Fibroblast of upper back skin (primary cell): Measurements from ENCODE around the gene TMEM95.
"Not testable (repeated sequence)": the region's sequence is repeated elsewhere in the genome, so short reads cannot be mapped to it uniquely, and the experiment has no call there.

ENCODE experiments used
- DNase-seq: peaks from one replicate; pipeline ENCODE4 v3.0.0-alpha.2; 2013

TMEM95 gene

DNA sequence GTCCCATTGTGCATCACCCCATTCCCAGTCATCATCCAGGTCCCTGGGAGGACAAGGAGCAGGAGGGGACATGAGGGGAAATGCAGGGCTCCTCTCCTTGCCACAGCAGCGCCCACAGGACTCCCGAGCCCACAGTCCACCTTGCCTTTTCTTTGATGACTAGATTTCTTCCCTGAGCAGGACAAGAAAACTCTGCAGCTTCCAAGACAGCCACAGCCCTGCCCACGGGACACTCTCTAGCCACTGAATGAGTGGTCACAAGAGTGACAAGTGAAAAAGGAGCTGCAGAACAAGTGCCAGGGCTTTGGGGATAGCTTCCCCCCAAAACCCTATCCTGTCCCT lies 30.5 kb upstream of the TMEM95 start:
- DNase-seq = no peak

DNA sequence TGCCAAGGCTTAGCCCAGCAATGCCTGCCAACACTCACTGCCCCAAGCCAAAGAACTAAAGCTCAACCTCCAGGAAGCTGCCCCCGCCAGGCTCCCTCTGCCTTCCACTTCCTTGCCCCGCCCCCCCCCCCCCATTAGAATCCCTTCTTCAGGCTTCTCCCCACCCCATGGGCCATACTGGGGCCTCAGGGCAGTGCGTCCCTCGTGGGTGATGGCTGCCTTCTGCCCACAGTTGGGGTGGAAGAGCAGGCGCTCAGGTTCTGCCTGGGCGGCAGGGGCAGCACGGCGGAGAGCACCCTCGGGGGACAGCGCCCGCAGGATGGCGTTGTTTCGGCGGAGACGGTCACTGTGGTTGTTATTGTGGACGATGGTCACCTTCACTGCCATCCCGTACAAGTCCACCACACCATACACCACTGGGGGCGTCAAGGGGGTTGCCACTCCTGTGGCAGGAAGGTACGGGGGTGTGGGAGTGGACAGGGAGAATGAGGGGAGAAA lies 29.9 kb upstream of the TMEM95 start:
- DNase-seq = no peak

DNA sequence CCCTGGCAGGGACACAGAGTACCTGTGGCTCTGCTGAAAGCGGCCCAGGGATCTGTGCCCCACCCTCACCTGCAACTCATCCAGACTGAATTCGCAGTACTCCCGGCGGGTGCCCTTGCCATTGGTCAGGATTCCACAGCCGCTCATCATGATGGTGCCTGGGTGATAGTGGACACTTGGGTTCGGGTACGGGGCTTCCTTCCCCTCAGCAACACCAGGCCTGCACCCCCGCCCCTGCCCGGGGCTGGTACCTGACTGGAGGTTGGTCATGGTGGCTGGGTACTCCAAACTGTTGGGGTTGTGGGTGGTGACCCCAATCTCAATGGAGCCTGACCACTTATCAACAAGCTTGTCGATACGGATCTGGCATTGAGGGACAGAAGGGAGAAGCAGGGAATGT lies 28.8 kb upstream of the TMEM95 start:
- DNase-seq = no peak

DNA sequence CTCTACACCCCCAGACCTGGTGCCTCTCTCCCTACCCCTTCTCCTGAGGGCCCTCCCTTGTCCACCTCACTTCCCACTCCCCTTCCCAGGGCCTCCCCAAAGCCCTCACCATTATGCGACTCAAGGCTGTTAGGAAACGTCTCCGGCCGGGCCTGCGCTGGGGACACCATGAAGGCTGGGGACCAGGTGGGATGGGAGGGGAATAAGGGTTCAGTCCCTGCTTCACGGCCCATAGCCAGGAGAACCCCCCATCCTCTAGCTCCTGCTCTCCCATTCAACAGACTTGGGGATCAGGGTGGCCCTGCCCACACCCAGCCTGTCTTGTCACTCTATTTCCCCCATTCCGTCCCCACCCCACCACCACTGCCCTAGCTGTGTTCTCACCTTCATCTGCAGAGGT lies 27.9 kb upstream of the TMEM95 start:
- DNase-seq = no peak

DNA sequence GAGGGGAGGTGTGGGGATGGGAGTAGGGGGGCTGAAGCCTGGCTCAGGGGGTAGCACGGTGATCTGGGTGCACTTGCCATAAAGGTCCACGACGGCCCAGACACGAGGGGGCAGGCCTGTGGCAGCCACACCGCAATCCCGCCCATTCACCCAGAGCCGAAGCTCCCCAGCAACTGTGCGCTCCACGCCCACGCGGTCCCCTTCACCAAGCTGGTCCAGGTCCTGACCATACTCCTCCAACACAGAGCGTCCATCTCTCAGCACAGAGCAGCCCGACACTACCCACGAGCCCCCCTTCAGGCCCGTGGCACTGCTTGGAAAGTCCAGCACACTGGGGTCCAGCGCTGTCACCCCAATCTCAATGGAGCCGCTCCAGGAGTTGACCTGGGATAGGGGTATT lies 27.5 kb upstream of the TMEM95 start:
- DNase-seq = no peak

DNA sequence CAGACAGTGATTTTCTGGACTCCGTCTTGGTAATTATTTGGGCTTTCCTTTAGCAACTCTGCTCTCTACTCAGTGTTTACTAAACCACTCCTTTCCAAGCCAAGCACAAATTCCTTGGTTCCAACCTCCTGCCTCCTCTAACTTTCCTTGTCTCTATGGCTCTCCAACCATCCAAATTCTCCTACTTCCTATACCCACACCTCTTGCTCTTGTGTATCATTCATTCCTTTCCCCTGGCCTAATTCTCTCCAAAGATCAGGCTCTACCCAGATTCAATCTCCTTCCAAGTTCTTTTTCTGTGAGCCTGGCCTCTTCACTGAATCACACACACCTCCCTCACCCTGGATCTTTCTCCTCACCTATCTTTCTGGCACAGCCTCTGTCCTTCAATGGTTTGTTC lies 26.9 kb upstream of the TMEM95 start:
- no peak for DNase-seq

DNA sequence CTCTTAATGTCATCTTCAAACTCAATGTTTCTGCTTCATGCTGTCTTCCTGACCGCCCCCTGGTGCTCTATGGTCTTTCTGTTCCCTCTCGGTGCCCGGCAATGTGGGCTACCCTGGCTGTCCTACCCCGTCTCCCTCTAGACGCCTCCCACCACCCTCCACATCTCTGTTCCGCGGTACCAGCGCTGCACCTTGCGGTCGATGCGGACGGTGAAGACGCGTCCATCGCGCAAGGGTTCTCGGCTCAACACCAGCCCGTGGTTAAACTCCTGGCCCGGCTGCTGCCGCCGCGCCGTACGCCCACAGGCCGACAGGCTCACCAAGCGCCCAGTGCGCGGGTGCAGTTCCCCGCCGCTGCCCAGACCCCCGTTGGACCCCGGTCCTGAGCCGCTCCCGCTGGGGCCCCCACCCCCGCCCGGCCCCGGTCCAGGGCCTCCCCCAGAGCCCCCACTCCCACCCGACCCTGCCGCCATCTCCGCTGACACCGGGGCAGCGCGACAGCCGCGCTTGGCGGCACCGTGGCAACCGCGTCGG lies 26.0 kb upstream of the TMEM95 start, which contains the start of gene NEURL4:
Gene NEURL4, minus strand, starts transcription at position 496 of the 534 bp plus-strand sequence. Its CDS starts 23 bp downstream, at position 473.
- DNase-seq = no peak

DNA sequence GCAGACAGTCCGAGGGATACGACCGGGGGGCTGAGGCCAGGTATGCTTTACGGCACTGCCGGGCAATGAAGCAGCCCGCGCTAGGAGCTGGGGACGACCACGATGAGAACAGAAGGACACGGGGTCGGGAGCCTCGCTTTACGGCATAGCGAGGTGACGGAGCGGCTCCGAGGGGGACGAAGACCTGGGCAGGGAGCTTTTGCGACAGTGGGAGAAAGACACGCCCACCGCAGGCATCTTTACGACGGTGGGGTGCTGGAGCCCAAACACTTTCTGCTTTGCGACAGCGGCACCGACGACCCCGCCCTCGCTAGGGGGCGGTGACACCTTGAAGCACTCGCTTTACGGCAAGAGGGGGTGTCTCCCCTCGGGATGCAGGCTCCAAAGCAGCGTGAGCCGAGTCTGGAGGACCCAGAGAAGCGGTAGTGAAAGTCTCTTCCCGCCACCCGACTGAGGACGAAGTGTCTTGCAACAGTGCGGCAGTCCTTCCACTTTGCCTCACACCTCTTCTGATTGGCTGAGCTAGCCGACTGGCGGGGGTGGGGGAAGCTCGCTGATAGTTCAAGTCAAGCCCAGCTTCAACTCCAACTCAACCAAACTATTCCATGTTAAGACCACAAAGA lies 25.5 kb upstream of the TMEM95 start:
- DNase-seq = peak; percentile 99

DNA sequence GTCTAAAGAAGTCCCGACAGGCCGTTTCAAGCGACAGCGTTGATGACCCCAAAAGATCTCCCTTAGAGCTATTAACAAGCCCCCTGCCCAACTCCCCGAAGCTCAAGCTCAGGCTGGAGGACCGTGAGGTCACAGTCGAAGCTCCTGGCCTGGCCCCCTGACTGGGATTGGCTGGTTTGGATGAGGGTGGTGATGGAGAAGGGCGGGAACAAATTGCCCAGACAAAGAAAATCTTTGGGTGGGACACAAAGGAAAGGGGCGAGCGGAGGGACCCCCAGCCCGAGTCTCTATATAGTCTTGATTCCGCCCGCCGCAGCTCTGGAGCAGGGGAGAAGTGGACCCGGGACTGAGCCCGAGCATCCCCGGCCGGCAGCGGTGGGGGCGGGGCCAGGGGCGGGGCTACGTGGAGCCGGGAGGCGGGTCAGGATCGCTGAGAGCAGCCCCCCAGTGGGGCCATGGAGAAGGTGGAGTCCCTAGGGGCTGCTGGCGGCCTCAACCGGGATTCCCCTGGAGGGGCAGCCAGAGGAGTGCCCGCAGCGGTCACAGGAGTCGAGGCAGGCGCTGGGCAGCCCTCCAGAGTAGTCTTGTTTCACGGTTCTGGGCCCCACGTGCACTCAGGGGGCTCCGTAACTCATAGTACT lies 24.8 kb upstream of the TMEM95 start:
- peak; percentile 81 for DNase-seq

DNA sequence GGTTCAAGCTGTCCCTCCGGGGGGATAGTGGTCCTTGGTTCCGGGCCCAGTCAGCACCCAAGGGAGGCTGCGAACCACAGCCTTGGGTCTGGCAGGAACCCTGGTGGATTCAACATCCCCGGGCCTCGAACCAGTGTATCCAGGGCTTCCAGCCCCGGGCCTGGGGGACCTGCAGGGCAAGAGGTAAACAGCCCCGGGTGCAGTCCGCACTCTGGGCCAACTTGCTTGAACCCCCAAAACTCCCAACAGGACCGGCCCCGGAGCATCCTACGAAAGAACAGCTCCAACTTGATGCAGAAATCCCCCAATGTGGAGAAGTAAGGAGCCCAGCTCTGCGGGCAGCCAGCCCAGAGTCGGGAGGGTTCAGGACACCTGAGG lies 24.3 kb upstream of the TMEM95 start:
- no peak for DNase-seq

DNA sequence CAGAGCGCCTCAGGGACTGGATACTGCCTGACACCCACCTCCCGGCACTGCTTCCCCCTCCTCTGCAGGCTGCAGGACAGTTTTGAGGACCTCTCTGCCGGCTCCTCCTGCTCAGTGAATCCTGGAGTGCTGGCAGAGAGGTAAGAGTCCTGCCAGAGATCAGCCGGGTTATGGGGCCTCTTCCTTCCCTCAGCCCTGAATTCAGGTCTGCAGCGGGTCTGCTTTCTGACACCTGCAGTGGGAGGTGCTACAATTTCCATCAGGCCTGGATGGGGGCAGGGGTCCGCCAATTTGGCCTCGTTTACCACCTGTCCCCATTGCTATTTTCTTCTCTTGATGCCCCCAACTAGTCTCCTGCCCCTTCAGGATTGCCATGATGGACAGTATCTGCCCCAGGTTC lies 22.8 kb upstream of the TMEM95 start:
- no peak for DNase-seq

DNA sequence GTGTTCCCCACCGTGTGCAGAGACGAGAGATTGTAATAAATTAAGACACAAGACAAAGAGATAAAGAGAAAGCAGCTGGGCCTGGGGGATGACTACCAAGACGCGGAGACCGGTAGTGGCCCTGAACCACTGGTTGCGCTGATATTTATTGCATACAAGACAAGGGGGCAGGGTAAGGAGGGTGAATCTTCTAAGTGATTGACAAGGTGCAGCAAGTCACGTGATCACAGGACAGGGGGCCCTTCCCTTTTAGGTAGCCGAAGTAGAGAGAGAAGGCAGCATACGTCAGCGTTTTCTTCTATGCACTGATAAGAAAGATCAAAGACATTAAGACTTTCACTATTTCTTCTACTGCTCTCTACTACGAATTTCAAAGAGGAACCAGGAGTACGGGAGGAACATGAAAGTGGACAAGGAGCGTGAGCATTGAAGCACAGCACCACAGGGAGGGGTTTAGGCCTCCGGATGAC lies 22.3 kb upstream of the TMEM95 start:
- not testable (repeated sequence) for DNase-seq

DNA sequence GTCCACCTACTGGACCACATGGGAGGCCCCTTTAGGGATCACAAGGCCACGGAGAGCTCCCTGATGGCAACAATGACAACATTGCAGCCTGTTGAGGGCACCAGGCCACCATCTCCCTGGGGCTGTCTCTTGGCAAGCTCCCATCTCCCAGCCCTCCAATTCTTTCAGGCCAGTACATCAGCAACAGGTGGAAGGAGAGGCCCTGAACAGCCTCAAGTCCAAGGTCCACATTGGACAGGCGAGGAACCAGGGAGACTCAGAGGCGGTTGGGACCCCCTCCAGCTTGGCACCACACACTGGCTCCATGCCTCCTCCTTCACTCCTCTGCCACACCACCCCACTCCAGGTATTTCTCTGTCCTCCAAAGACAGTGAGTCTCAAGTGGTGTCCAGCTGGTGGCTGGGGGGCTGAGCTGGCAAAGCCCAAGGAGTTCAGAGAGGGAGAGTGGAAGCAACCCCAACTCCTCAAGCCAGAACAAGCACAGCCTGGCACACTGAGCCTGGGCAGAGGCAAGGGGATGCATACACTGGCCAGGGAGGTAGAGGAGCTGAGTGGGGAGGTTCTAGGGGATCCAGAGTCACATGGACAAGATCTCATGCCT lies 19.9 kb upstream of the TMEM95 start:
- DNase-seq = no peak

DNA sequence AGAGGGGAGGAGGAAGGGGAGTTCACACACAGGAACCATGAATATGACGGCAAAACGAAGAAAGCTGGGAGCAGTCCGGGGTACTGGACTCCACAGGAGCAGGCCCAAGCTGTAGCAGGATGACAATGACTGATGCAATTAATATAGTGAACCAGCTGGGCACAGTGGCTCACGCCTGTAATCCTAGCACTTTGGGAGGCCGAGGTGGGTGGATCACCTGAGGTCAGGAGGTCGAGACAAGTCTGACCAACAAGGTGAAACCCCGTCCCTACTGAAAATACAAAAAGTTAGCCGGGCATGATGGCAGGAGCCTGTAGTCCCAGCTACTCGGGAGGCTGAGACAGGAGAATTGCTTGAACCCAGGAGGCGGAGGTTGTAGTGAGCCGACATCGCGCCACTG lies 19.2 kb upstream of the TMEM95 start:
- DNase-seq = not testable (repeated sequence)

DNA sequence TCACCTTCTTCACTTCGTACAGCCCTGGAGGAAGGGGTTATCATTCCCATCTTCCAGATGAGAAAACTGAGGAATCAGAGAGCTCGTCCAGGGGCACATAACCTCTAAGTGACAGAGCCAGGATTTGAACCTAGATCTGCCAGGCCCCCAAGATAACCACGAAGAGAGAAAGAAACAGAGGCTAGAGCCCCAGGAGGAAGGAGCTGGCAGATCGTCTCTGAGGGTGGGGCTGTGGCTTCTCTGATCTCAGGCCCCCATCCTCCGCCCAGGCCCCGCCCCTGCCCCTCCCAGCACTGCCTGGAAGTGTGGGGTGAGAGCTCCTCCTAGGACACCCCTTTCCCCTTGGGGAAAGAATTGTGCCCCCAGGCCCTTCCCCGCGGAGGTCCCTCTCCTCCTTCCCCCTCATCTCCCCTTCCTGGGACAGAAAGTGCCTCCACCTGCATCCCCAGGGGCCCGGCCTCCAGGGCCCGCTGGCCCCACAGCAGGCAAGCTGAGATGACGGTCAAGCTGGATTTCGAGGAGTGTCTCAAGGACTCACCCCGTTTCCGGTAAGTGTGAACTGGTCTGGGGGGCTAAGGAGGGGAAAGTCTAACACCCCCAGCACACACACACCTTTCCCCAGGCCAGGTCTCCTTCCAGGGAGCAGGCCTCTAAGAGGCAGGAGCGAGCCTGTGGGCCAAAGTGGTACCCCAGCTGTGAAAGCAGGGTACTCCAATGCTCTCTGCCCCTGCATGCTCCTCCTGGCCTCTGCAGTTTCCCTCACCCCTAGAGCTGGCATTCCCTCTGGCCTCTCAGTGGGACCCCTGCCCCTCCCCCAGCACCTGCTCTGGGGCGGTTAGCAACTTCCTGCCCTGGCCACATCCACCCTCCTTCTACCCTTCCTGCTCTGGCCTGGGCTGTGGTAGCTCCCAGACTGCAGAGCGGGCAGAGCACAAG lies 18.4 kb upstream of the TMEM95 start, which contains the start of gene ACAP1:
Gene ACAP1, plus strand, starts transcription at position 290 of the 936 bp plus-strand sequence. Its CDS starts 206 bp downstream, at position 496.
- DNase-seq = no peak

DNA sequence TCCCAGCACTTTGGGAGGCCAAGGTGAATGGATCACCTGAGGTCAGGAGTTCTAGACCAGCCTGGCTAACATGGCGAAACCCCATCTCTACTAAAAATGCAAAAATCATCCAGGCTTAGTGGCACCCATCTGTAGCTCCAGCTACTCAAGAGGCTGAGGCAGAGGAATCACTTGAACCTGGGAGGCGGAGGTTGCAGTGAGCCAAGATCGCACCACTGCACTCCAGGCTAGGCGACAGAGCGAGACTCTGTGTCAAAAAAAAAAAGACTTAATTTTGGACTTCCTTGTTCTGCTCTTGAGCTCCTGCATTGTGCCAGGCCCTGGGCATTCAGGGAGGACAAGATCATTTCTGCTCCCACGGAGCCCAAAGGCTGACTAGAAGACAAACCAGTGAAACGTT lies 17.4 kb upstream of the TMEM95 start:
- DNase-seq = not testable (repeated sequence)

DNA sequence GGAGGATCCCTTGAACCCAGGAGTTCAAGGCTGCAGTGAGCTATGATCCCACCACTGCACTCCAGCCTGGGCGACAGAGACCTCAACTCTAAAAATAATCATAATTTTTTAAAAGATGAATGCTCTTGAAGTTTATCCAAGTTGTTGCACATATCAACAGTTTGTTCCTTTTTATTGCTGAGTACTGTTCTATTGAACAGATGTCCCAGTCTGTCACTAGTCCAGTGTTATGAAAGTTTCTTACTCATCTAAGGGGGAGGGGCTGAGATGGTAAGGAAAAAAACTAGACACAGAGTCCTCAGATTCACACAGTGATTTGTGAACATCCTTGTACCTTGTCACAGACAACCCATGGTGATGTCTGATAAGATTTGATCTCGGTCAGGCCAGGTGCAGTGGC lies 14.8 kb upstream of the TMEM95 start:
- DNase-seq = no peak

DNA sequence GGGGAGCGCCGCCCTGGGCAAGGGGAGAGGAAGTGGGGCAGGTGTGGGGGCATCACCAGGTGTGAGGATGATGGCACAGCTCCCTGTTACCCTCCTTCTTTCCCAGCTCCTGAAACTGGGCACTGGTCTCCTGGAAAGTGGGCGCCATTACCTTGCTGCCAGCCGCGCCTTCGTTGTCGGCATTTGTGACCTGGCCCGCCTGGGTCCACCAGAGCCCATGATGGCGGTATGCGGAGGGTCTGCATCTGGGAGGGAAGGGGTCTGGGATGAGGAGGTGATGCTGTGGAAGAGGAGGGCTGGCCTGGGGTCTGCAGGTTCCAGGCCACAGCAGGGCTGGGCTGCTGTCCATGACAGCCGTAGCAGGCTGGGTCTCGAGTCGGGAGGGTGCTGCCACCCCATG lies 13.1 kb upstream of the TMEM95 start:
- no peak for DNase-seq

DNA sequence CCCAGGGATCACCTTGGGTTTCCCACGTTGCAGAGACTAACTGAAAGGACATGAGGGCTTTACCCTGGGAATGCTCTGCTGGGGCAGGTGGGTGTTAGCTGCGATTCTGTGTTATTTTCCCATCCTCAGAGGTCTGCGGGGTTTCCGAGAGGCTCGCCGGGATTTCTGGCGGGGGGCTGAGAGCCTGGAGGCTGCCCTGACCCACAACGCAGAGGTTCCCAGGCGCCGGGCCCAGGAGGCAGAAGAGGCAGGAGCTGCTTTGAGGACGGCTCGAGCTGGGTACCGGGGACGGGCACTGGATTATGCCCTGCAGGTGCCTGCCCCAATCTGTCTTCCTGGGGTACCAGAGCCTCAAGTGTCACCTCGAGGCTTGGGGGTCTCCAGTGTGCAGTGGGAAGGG lies 11.7 kb upstream of the TMEM95 start:
- no peak for DNase-seq

DNA sequence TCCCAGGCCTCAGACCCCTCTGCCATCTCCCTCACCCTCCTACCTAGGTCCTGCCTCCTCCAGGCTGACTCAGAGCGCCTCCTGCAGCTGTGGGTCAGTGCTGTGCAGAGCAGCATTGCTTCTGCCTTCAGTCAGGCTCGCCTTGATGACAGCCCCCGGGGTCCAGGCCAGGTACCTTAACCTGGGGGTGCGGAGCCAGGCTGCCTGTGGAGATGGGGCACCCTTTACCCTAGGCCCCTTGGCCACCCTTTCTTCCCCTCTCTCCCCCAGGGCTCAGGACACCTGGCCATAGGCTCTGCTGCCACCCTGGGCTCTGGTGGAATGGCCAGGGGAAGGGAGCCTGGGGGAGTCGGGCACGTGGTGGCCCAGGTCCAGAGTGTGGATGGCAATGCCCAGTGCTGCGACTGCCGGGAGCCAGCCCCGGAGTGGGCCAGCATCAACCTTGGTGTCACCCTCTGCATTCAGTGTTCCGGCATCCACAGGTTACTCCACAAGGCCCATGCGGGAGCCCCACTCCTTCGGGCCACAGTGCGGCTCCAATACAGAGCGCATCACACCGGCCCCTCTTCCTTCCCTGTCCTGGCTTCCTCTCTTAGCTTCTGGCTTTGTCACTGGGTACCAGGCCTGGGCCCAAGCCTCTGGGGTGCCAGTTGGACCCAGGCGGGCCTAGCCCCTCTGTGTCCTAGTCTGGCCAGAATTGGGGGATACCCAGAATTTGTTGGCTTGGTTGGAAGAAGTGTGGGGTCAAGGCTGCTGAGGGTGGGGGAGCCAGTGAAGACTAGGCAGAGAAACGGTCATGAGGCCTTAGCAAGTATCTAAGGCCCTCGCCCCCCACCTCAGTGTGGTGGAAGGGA lies 8.0 kb upstream of the TMEM95 start:
- DNase-seq = no peak

DNA sequence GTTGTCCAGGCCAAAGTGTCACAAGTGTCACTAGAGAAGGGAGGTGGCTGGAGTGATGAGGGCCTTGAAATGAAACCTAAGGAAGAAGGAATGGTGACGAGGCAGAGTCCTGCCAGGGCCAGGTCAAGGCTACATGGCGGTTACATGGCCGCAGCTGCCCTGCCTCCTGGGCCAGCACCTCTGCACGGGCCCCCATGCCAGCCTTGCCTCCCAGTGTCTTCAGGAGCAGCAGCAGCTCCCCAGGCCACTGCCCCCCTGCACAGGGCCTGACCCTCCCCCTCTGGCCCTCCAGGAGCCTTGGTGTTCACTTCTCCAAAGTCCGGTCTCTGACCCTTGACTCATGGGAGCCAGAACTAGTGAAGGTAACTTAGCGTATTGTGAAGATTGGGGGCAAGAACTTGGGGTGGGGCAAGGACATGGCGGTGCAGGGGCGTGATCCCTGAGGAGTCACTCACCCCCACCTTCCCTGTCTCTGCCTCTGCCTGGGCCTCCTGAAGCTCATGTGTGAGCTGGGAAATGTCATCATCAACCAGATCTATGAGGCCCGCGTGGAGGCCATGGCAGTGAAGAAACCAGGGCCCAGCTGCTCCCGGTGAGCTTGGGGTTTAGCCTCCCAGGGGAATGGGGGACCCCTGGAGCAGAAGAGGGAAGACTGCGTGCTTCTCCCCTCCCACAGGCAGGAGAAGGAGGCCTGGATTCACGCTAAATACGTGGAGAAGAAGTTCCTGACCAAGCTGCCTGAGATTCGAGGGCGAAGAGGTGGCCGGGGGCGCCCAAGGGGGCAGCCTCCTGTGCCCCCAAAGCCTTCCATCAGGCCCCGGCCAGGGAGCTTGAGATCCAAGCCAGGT lies 7.1 kb upstream of the TMEM95 start:
- DNase-seq = no peak
